HL-60 (cell line): ENCODE results near the gene BICDL2.

ENCODE experiments used
- DNase-seq, 2 experiments: peaks; one replicate each; pipeline ENCODE4 v3.0.0-alpha.2; 2010 to 2020; ENCODE audit warnings: low read depth in 1 of 2, low spot score in 1 of 2
- H3K27ac ChIP-seq: fragments of 250-450 bp; sonication (Bioruptor Pico); replicated peaks from 2 replicates; pipeline ENCODE4 v1.5.1; 2020; ENCODE audit warnings: mild to moderate bottlenecking, moderate library complexity
- H3K27me3 ChIP-seq: fragments of 250-450 bp; sonication (Bioruptor Pico); 2 replicates; pipeline ENCODE4 v1.5.1; 2021; ENCODE audit warnings: mild to moderate bottlenecking, moderate library complexity; ENCODE audit not compliant: insufficient read depth, poor library complexity, severe bottlenecking
- H3K4me3 ChIP-seq: replicated peaks from 2 replicates; pipeline ENCODE4 v1.5.1; 2011; ENCODE audit warnings: mild to moderate bottlenecking, control low read depth, low read length; ENCODE audit not compliant: insufficient read depth
- GABPA ChIP-seq: IDR thresholded peaks from 2 replicates; pipeline ENCODE4 v1.6.1; 2012; ENCODE audit warnings: low read depth
- POLR2AphosphoS5 ChIP-seq: IDR thresholded peaks from 2 replicates; pipeline ENCODE4 v1.6.1; 2012; ENCODE audit warnings: low read depth
- SPI1 ChIP-seq: IDR thresholded peaks from 2 replicates; pipeline ENCODE4 v1.6.1; 2012; ENCODE audit warnings: low read depth, mild to moderate bottlenecking, borderline replicate concordance
- TF ChIP-seq, protein P1 (sequence below): IDR thresholded peaks from one replicate; pipeline ENCODE4 v1.5.1; 2011; ENCODE audit warnings: low read length, control low read depth, inconsistent platforms; ENCODE audit not compliant: insufficient read depth
- TF ChIP-seq, protein P2 (sequence below): IDR thresholded peaks from 2 replicates; pipeline ENCODE4 v1.6.1; 2012; ENCODE audit warnings: low read depth; ENCODE audit not compliant: insufficient replicate concordance

BICDL2 gene

GRCh38 chr16:2986623-2987188, 50.0 kb downstream of the BICDL2 start:
- DNase-seq, result no peak
- TF ChIP-seq, protein P1, sequence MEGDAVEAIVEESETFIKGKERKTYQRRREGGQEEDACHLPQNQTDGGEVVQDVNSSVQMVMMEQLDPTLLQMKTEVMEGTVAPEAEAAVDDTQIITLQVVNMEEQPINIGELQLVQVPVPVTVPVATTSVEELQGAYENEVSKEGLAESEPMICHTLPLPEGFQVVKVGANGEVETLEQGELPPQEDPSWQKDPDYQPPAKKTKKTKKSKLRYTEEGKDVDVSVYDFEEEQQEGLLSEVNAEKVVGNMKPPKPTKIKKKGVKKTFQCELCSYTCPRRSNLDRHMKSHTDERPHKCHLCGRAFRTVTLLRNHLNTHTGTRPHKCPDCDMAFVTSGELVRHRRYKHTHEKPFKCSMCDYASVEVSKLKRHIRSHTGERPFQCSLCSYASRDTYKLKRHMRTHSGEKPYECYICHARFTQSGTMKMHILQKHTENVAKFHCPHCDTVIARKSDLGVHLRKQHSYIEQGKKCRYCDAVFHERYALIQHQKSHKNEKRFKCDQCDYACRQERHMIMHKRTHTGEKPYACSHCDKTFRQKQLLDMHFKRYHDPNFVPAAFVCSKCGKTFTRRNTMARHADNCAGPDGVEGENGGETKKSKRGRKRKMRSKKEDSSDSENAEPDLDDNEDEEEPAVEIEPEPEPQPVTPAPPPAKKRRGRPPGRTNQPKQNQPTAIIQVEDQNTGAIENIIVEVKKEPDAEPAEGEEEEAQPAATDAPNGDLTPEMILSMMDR, result no peak
- TF ChIP-seq SPI1 (no peak), POLR2AphosphoS5 (no peak), GABPA (no peak)
- TF ChIP-seq, protein P2, sequence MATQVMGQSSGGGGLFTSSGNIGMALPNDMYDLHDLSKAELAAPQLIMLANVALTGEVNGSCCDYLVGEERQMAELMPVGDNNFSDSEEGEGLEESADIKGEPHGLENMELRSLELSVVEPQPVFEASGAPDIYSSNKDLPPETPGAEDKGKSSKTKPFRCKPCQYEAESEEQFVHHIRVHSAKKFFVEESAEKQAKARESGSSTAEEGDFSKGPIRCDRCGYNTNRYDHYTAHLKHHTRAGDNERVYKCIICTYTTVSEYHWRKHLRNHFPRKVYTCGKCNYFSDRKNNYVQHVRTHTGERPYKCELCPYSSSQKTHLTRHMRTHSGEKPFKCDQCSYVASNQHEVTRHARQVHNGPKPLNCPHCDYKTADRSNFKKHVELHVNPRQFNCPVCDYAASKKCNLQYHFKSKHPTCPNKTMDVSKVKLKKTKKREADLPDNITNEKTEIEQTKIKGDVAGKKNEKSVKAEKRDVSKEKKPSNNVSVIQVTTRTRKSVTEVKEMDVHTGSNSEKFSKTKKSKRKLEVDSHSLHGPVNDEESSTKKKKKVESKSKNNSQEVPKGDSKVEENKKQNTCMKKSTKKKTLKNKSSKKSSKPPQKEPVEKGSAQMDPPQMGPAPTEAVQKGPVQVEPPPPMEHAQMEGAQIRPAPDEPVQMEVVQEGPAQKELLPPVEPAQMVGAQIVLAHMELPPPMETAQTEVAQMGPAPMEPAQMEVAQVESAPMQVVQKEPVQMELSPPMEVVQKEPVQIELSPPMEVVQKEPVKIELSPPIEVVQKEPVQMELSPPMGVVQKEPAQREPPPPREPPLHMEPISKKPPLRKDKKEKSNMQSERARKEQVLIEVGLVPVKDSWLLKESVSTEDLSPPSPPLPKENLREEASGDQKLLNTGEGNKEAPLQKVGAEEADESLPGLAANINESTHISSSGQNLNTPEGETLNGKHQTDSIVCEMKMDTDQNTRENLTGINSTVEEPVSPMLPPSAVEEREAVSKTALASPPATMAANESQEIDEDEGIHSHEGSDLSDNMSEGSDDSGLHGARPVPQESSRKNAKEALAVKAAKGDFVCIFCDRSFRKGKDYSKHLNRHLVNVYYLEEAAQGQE, result no peak
- H3K4me3 ChIP-seq, result no peak overlapping the region
- H3K27ac ChIP-seq, result no peak overlapping the region
- peaks cover 2% of the 10 kb centered on the region for H3K27me3 ChIP-seq

DNA sequence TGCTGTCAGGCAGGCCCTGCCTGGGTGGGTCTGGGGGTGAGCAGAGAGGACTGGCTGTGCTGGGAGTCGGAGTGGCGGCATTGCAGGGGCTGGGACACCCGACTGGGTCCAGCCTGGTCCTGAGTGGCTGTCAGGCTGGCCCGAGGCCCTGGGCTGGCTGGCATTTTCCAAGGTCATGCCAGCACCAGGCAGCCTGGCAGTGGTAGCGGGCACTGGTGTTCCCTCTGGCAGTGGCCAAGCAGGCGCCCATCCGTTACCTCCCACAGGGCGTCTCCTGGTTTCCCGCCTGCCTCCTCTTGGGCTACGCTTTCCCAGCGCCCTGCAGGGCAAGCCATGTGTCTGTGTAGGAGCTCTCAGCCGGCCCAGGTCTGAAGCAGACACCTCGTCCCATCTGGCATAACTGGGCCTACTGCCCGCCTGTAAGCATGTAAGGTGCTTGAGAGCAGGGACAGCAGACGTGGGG, 50.8 kb downstream of the BICDL2 start:
- Histone ChIP-seq H3K27me3 (peaks cover 2% of the 10 kb centered on the region), H3K27ac (no peak overlapping the region), H3K4me3 (no peak overlapping the region)
- no peak for DNase-seq
- TF ChIP-seq, protein P2, result no peak
- no peak for TF ChIP-seq SPI1
- TF ChIP-seq, protein P1, result no peak
- TF ChIP-seq POLR2AphosphoS5, result no peak
- no peak for TF ChIP-seq GABPA

GRCh38 chr16:2985462-2985861, 51.3 kb downstream of the BICDL2 start:
- peaks cover 2% of the 10 kb centered on the region for H3K27me3 ChIP-seq
- TF ChIP-seq GABPA (no peak), SPI1 (no peak), POLR2AphosphoS5 (no peak)
- TF ChIP-seq, protein P1, result no peak
- TF ChIP-seq, protein P2, result no peak
- no peak for DNase-seq
- no peak overlapping the region for H3K27ac ChIP-seq
- H3K4me3 ChIP-seq, result no peak overlapping the region
